Stimulated activated CD4-positive, alpha-beta T cell treated with anti-CD3 and anti-CD28 coated beads, Interleukin-12 subunit alpha, Interleukin-12 subunit beta, amount 100 ng/mL, for 24 hours (primary cell): ENCODE results near the gene COL25A1.
"Not testable (repeated sequence)": the region's sequence is repeated elsewhere in the genome, so short reads cannot be mapped to it uniquely, and the experiment has no call there.

Source experiments
- DNase-seq, 2 experiments: peaks; one replicate each; pipeline ENCODE4 v3.0.0-alpha.2; 2020; ENCODE audit warnings: low read depth in 2 of 2

COL25A1 gene

GRCh38 chr4:109011241-109012026, 291.0 kb downstream of the COL25A1 start:
- DNase-seq, result no peak

DNA sequence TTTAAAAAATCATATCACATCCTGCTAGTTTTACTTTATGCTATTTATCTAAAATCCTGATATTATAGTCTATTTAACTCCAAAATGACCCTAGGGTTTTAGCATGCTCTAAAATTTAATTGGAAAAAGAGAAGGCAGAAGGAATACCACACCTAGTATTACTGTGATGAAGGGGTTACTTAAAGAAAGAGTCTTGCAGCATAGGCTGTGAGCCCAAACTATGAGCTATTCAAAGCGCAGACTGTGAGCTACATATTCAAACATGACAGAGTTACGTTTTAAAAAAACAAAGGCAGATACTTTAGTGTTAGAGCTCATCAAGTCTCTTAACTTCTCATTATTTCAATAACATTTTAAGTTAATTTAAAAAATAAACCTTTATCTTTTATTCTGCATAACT, 291.9 kb downstream of the COL25A1 start:
- DNase-seq, result no peak

- no peak for DNase-seq
Observed at GRCh38 chr4:109009909-109010308, 292.5 kb downstream of the COL25A1 start.

GRCh38 chr4:109007976-109008375, 294.5 kb downstream of the COL25A1 start:
- DNase-seq, result no peak

- no peak for DNase-seq
Observed at GRCh38 chr4:109005523-109005922, 296.9 kb downstream of the COL25A1 start.

GRCh38 chr4:109004418-109004817, 298.0 kb downstream of the COL25A1 start:
- no peak for DNase-seq

GRCh38 chr4:109003964-109004363, 298.5 kb downstream of the COL25A1 start:
- no peak for DNase-seq

GRCh38 chr4:108991551-108992328, 310.7 kb downstream of the COL25A1 start:
- no peak for DNase-seq

DNA sequence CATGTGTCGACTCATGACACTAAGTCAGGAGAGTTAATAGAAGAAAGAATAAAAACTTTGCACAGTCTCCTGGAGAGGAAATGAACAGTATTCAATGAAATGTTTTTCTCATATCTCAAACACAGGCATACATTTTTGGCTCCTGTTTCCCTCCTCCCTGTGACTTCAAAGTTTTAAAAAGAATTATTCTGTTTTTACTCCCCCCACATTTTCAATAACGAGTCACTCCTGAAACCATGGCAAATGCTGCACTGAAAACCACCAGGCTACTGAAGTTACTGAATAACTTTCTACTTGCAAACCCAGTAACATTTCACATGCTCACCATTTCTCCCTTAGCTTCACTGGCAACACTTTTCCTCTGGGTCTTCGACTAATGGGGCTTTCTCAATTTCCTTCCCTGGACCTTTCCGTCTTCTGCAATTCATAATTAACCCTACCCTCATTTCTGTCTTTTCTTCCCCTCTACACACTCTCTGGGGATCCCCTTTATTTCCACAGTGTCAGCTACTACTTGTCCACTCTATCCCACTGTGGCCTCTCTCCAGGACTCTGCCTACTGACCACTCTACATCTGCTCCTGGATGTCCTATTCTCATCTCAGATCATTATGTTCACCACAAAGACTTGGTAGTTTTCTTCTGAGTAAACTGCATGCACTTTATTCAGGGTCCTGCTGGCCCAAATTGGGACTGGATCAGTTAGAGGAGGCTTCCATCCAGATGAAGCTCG, 313.8 kb downstream of the COL25A1 start:
- no peak for DNase-seq

- DNase-seq, result not testable (repeated sequence)
Observed at GRCh38 chr4:108984495-108984894, 318.0 kb downstream of the COL25A1 start.

DNA sequence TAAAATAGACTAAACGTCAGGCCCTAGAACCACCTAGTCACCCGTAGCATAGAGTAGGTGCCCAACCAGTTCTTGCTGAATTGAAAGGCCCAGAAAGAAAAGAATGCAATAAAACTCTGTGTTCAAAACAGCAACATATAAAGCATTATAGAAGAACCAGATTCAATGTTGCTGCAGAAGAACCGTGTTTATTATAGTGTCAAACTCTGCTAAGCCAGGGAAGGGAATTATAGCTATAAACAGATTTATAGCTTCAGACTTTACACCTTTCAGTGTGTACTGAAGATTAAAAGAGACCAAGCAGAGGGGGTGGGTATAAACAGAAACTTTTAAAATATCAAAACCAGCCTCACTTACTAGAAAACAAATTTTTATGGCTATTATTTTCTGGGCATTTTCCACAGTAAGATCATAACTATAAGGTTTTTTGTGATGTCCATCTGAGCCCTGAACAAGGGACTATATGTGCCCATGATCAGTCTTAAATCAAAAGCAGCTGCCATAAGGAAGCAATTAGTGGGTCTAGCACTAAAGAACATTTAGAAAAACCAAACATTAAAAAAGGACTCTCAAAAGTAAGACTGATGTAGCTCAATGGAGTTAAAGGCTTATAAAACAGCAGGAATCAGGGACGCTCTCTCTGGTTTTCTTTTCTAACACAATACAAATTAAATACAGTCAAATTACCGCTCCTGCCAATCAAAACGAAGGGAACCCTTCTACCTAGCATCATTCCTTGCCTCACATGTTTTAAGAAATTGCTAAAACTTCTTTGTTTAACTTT, 319.9 kb downstream of the COL25A1 start:
- no peak for DNase-seq

GRCh38 chr4:108980455-108981239, 321.8 kb downstream of the COL25A1 start:
- no peak for DNase-seq

DNA sequence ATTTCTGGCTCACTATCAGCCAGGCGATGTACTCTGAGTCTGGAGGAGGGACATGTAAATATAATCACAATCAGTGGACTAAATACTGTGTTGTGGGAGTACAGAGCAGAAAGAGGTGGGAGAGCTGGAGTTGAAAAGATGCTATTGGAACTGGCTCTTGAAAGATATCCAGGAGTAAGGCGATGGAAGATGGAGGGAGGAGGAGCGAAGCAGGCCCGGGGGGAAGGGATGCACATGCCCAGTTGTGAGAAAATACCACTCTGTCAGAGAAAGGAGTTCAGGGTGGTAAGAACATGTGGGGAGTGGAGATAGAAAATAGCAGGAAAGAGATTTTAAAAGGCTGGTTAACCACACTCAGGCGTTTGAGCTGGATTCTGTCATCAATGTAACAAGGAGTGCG, 322.7 kb downstream of the COL25A1 start:
- no peak for DNase-seq

- DNase-seq, result no peak
Observed at GRCh38 chr4:108978066-108978465, 324.4 kb downstream of the COL25A1 start.

DNA sequence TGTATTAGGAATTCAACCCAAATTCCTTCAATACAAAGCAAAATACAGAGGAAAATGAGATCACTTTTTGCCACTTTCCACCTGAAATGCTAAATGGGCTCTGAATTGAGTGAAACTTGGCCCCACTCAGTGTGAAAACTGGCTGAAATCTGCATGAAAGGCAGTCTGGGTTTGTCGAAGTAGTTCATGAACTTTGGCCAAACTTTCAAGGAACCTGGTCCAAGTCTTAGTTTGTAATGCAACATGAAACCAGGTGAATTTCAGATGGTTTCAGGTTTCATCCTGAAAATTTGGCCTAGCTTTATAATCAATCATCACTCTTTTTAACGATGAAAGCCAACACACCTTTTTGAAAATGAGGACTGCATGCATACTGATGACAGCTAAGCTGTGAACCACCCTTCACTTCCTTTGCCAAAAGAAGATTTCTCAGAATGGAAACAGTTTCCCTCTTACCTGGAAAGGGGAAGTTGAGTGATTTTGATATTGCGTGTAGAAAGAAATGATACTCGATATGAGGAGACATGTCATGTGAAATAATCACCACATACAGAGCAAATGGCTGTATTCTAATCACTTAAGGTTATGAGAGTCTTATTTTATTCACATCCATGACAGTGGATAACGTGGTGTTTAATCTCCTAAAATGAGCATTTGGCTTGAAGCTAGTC, 329.7 kb downstream of the COL25A1 start:
- no peak for DNase-seq

GRCh38 chr4:108971473-108971872, 331.0 kb downstream of the COL25A1 start:
- DNase-seq, result no peak

DNA sequence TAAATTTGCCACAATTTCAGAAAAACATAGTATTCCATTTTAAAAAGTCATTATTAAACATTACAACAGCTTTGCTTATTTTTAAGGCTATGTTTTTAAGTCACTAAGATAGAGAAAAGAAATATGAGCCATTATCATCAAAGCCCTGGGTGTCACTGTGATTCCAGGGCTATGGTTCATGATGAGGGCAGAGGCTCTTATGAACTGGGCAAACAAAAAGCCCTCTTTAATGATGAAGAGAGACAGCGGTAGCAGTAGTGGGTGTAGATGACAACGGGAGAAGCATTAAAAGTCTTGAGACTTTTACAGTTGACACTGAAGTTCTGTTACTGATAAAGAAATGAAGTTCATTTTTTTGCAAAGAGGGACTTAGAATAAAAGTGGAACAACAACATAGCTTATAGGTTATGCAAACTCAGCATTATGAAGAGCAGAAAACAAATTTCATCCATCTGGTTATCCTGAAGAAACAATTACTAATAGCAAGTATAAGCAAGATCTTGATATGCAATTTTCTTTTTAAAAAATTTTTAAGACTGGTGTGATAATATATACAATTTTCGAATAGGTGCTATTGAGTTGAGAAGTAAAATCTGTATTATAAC, 336.9 kb downstream of the COL25A1 start:
- DNase-seq, result no peak

GRCh38 chr4:108965016-108965415, 337.4 kb downstream of the COL25A1 start:
- no peak for DNase-seq

DNA sequence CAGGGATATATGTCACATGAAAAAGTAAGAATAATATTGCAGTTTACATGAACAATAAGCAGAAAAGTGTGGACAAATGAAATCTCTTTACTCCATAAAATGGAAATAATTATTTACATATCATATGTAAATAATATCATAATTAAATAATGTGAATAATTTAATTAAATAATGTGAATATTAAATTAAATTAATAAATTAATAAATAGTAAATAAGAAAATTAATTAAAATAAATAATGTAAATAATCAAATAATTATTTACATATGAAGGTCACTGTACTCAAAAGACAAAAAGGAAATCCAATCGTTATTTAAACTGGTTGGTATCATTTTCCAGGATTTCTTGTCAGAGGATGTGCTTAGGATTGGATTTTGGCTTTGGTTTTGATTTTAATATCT, 338.5 kb downstream of the COL25A1 start:
- DNase-seq, result no peak

GRCh38 chr4:108959491-108959890, 343.0 kb downstream of the COL25A1 start:
- no peak for DNase-seq
